DMS114 treated with DMSO at 0.1 percent for 48 hours (cell line): ENCODE data around the gene ZNF688.
"Not testable (repeated sequence)": the region's sequence is repeated elsewhere in the genome, so short reads cannot be mapped to it uniquely, and the experiment has no call there.

ENCODE experiments used
- DNase-seq: peaks from one replicate; lab custom pipeline; 2025; ENCODE audit not compliant: unreplicated experiment; lab: John Stamatoyannopoulos, UW

The ZNF688 gene

GRCh38 chr16:30557957-30558788 is 13.3 kb downstream of the ZNF688 start, which contains the start of gene ZNF764:
TSS of gene ZNF764 (minus strand) at chr16:30558374. CDS start at chr16:30558182, 192 bp downstream.
- peak; percentile 93 for DNase-seq

- DNase-seq: no peak
Measured at GRCh38 chr16:30557707-30557956, 13.9 kb downstream of the ZNF688 start.

GRCh38 chr16:30556125-30556473 is 15.4 kb downstream of the ZNF688 start:
- no peak for DNase-seq

- no peak for DNase-seq
Measured at GRCh38 chr16:30555315-30556124, 16.0 kb downstream of the ZNF688 start.

- DNase-seq: no peak
Measured at GRCh38 chr16:30554557-30555314, 16.8 kb downstream of the ZNF688 start.

DNA sequence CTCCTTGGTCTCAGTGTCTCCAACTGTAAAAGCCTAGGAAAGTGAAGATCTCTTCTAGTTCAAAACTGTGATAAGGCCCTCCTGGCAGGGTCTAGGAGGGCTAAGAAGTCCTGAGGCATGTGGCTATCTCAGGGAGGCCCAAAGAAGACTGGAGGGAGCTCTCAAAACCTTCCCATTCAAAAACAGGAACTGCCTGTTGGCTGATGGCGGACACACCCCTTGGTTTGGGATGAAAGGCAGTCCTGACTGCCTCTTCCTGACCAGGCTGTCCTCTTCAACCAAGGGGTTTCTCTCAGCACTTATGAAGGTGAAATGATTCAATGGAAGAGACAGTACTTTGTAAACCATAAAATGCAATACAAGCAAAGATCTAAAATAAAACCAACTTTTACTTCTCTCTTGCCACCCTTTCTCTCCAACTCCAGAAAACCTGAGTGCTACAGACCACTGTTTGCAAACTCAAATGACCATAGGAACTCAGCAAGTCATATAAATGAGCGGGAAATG is 18.1 kb downstream of the ZNF688 start:
- no peak for DNase-seq

- no peak for DNase-seq
Measured at GRCh38 chr16:30552956-30553355, 18.6 kb downstream of the ZNF688 start.

GRCh38 chr16:30551781-30552180 is 19.7 kb downstream of the ZNF688 start:
- no peak for DNase-seq

- DNase-seq: no peak
Measured at GRCh38 chr16:30548416-30549253, 22.9 kb downstream of the ZNF688 start.

GRCh38 chr16:30546115-30546514 is 25.4 kb downstream of the ZNF688 start:
- no peak for DNase-seq

GRCh38 chr16:30543067-30543466 is 28.4 kb downstream of the ZNF688 start:
- no peak for DNase-seq

DNA sequence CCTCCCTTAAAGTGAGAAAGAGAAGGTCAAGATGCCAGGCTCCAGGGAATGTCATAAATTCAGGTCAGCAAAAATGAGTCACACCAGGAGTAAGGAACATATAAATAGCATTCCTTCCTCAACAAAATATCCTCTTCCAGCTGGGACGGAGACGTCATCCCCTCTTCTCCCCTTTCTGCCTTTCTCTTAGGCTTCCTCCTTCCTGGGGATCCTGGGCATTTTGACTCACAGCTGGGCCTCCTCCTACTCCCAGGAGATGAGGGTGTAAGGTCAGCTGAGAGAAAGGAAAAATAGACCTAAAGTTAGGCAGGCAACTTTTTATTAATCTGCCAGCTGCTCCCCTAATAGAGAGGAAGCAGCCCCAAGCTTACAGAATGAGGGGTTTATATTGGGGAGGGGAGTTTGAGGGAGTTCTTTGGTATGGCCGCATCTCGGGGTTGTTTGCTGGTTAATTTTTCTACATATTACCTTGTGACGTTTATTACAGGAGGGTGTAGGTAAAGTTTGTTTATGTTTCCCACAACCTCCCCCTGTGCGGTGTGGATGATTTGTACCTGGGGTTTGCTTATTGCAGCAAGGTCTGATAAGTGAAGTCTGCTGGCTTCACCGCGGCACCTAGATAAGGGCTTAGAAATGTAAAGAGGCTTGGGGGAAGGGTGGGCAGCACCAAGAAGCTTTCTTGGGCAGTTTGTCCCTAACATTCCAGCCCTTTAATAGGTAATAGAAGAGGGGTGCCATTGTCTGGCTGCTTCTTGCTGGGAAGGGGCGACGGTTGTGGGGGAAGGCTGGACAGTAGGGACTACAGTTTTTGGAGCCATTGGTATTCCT is 29.8 kb downstream of the ZNF688 start:
- no peak for DNase-seq

- not testable (repeated sequence) for DNase-seq
Measured at GRCh38 chr16:30540916-30541464, 30.5 kb downstream of the ZNF688 start.

DNA sequence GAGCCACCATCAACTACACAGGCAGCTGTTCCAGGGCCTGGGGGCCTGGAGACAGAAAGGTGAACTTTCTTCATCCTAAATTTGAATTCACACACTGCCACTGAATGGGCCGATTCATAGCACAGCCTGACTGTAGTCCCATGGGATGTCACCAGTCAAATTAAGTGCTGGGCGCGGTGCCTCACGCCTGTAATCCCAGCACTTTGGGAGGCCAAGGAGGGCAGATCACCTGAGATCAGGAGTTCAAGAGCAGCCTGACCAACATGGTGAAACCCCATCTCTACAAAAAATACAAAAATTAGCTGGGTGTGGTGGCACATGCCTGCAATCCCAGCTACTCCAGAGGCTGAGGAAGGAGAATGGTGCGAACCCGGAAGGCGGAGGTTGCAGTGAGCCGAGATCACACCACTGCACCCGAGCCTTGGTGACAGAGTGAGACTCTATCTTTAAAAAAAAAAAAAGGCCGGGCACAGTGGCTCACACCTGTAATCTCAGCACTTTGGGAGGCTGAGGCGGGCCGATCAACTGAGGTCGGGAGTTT is 31.5 kb downstream of the ZNF688 start:
- not testable (repeated sequence) for DNase-seq

DNA sequence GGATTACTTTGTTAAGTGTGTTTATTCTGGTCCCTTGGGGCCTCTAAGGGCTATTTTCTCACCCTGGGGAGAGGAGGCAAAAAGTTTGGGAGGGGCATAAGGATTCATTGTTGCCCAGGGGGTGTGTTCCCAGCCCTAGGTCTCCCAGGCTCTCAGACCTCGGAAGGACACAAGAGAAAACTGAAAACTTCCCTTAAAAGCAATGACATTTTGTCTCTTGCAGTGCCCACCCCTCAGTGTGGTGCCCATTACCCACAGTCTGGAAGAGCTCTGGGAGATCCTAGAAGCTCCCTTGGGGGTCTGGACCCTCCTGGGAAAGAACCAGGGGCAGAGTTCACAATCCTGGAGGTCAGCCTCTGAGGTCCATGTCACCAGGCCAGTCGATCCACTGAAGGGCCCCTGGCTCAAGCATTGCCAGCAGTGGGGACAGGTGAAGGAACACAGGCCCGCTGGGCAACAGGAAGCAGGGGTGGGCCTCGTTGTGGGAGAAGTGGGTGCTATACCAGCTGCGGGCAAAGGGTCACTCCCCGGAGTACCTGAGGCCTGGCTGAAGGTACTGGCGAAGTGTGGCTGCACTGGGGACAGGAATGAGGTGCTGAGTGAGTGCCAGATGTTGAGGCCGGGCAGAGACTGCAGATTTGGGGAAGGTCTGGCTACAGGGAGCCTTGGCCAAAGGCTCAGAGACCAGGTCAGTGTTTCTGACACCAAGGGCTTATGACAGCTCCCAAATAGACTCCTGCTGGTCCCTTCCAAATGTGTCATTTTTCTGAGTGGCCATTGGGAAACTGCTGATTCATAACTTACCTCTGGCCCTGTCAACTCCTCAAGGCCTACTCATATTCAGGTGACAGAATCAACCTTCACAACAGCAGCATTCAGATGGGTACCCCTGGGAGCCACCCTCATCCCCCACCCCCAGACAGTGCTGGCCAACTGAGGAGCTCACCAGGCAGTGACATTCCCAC is 32.2 kb downstream of the ZNF688 start:
- no peak for DNase-seq

GRCh38 chr16:30536391-30537024 is 35.0 kb downstream of the ZNF688 start:
- DNase-seq: not testable (repeated sequence)

DNA sequence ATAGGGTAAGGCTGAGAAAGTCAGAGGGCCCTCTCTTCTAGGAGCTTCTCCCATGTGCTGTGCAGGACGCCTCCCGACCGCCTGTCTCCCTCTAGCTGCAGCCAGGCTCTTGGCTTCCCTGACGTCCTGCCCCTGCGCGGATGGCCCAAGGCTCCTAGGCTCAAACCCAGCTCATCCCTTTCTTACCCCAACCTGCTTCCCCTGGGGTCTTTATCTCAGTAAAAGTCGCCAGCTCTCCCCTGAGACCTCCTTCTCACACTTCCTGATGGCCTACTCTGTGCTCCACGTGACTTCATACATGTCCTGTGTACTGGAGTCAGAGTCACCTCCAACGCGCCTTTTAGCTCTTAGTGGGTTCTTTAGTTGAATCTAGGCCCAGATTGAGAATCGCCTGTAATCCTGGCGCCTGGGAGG is 35.7 kb downstream of the ZNF688 start:
- peak; percentile 37 for DNase-seq
